Fibroblast of the aortic adventitia (primary cell): ENCODE measurements around the gene TENT4B. TPM values are rescaled to one million over a fixed set of nuclear protein-coding genes. Genes with fewer than 3 reads are reported as not detected.
"Not testable (repeated sequence)": the region's sequence is repeated elsewhere in the genome, so short reads cannot be mapped to it uniquely, and the experiment has no call there.

ENCODE experiments used
- DNase-seq: peaks from one replicate; pipeline ENCODE4 v3.0.0-alpha.2; 2010; ENCODE audit warnings: low read depth
- H3K4me3 ChIP-seq: 2 replicates; pipeline ENCODE4 v1.5.1; 2011; ENCODE audit warnings: low read depth, mild to moderate bottlenecking, control low read depth, low read length, moderate library complexity
- CTCF ChIP-seq: IDR thresholded peaks from 2 replicates; pipeline ENCODE4 v1.5.1; 2011; ENCODE audit warnings: mild to moderate bottlenecking, low read length, control low read depth, inconsistent platforms; ENCODE audit not compliant: insufficient read depth
- total RNA-seq: library from RNA; depleted of rRNA; stranded (reverse); fragments of >200 nt; gene quantifications from 2 replicates; pipeline ENCODE4 v1.2.3, GENCODE V29; 2012; ENCODE audit warnings: low replicate concordance

Gene TENT4B
- total RNA-seq, 1 donor, result 9.7 TPM

GRCh38 chr16:50238314-50238713 lies 85.2 kb downstream of the TENT4B start:
- no peak overlapping the region for H3K4me3 ChIP-seq
- TF ChIP-seq CTCF, result no peak
- DNase-seq, result no peak

GRCh38 chr16:50238868-50239301 lies 85.8 kb downstream of the TENT4B start:
- H3K4me3 ChIP-seq, result no peak overlapping the region
- TF ChIP-seq CTCF, result no peak
- DNase-seq, result no peak

- not testable (repeated sequence) for H3K4me3 ChIP-seq, DNase-seq
These were observed 89.9 kb downstream of the TENT4B start for GRCh38 chr16:50243024-50243423.

- no peak overlapping the region for H3K4me3 ChIP-seq
- DNase-seq, result no peak
- no peak for TF ChIP-seq CTCF
These were observed 91.0 kb downstream of the TENT4B start for GRCh38 chr16:50244140-50244503.

GRCh38 chr16:50244504-50245416 lies 91.7 kb downstream of the TENT4B start:
- no peak for DNase-seq
- peak overlapping the region; percentile 70 for H3K4me3 ChIP-seq

GRCh38 chr16:50245417-50246298 lies 92.6 kb downstream of the TENT4B start:
- no peak for TF ChIP-seq CTCF
- peak; percentile 78 for DNase-seq
- peak overlapping the region; percentile 70 for H3K4me3 ChIP-seq

More at GRCh38 chr16:50244504-50245416, 91.7 kb downstream of the TENT4B start:
- TF ChIP-seq CTCF, result no peak
